Neuronal stem cell (in vitro differentiated cells): Measurements from ENCODE around the gene SYT5.

Experiments used
- DNase-seq: peaks from one replicate; pipeline ENCODE4 v3.0.0-alpha.2; 2013; ENCODE audit warnings: low spot score
- H2AFZ ChIP-seq: one replicate; pipeline ENCODE4 v1.6.1; 2013; ENCODE audit warnings: mild to moderate bottlenecking, low read length, inconsistent platforms
- H2AK5ac ChIP-seq: 2 replicates; pipeline ENCODE4 v1.6.1; 2013; ENCODE audit warnings: low read depth, mild to moderate bottlenecking, inconsistent platforms, low read length, moderate library complexity, mixed read lengths
- H2BK120ac ChIP-seq: 2 replicates; pipeline ENCODE4 v1.6.1; 2013; ENCODE audit warnings: low read depth, mild to moderate bottlenecking, inconsistent platforms, low read length, moderate library complexity, mixed read lengths
- H2BK12ac ChIP-seq: one replicate; pipeline ENCODE4 v1.6.1; 2013; ENCODE audit warnings: low read length, inconsistent platforms
- H2BK15ac ChIP-seq: 2 replicates; pipeline ENCODE4 v1.6.1; 2013; ENCODE audit warnings: mild to moderate bottlenecking, low read length, inconsistent platforms, mixed read lengths
- H2BK5ac ChIP-seq: one replicate; pipeline ENCODE4 v1.6.1; 2013; ENCODE audit warnings: inconsistent platforms, mild to moderate bottlenecking, low read length, moderate library complexity
- H3K14ac ChIP-seq: one replicate; pipeline ENCODE4 v1.6.1; 2013; ENCODE audit warnings: low read length, inconsistent platforms
- H3K18ac ChIP-seq: 2 replicates; pipeline ENCODE4 v1.6.1; 2013; ENCODE audit warnings: low read length, inconsistent platforms
- H3K23ac ChIP-seq: 2 replicates; pipeline ENCODE4 v1.6.1; 2013; ENCODE audit warnings: low read depth, mild to moderate bottlenecking, mixed read lengths, low read length, inconsistent platforms; ENCODE audit not compliant: poor library complexity
- H3K27ac ChIP-seq: replicated peaks from 3 replicates; pipeline ENCODE4 v1.5.1; 2013; ENCODE audit warnings: low read length, inconsistent platforms
- H3K27me3 ChIP-seq, 3 experiments: 2 replicates each; pipeline ENCODE4 v1.6.1; 2013; ENCODE audit warnings: low read length in 3 of 3, mild to moderate bottlenecking in 2 of 3, inconsistent platforms in 1 of 3, low read depth in 1 of 3, mixed read lengths in 1 of 3, moderate library complexity in 1 of 3; ENCODE audit not compliant: control insufficient read depth in 3 of 3, insufficient read depth in 3 of 3
- H3K36me3 ChIP-seq, 2 donors: replicated peaks in 1 of 2; 2 replicates each; pipeline ENCODE4 v1.6.1; 2013; ENCODE audit warnings: low read length in 2 of 2; ENCODE audit not compliant: control insufficient read depth in 2 of 2, insufficient read depth in 2 of 2
- H3K4ac ChIP-seq: 2 replicates; pipeline ENCODE4 v1.6.1; 2013; ENCODE audit warnings: inconsistent platforms, mild to moderate bottlenecking, low read length, moderate library complexity
- H3K4me1 ChIP-seq, 2 donors: 1 replicate in 1 of 2; 2 replicates in 1 of 2; pipeline ENCODE4 v1.6.1; 2013; ENCODE audit warnings: low read length in 2 of 2, low read depth in 1 of 2; ENCODE audit not compliant: control insufficient read depth in 2 of 2, insufficient read depth in 1 of 2
- H3K4me2 ChIP-seq: one replicate; pipeline ENCODE4 v1.6.1; 2013; ENCODE audit warnings: mild to moderate bottlenecking, low read length, inconsistent platforms; ENCODE audit not compliant: insufficient read depth, poor library complexity, severe bottlenecking
- H3K4me3 ChIP-seq, 2 donors: 2 replicates each; pipeline ENCODE4 v1.5.1; 2013; ENCODE audit warnings: low read length in 2 of 2, mild to moderate bottlenecking in 2 of 2, inconsistent platforms in 1 of 2, moderate library complexity in 1 of 2
- H3K79me1 ChIP-seq: one replicate; pipeline ENCODE4 v1.6.1; 2013; ENCODE audit warnings: low read depth, mild to moderate bottlenecking, inconsistent platforms, low read length, moderate library complexity
- H3K9ac ChIP-seq: one replicate; pipeline ENCODE4 v1.6.1; 2013; ENCODE audit warnings: mild to moderate bottlenecking, low read depth, low read length, inconsistent platforms; ENCODE audit not compliant: poor library complexity
- H3K9me3 ChIP-seq, 2 donors: replicated peaks in 1 of 2; 2 replicates each; pipeline versions ENCODE3 to v1.6.1; 2013; ENCODE audit warnings: low read length in 2 of 2, mild to moderate bottlenecking in 2 of 2, inconsistent platforms in 1 of 2, low read depth in 1 of 2, mixed read lengths in 1 of 2, moderate library complexity in 1 of 2; ENCODE audit not compliant: control insufficient read depth in 2 of 2, insufficient read depth in 1 of 2
- H4K8ac ChIP-seq: one replicate; pipeline ENCODE4 v1.6.1; 2013; ENCODE audit warnings: low read depth, mild to moderate bottlenecking, inconsistent platforms, low read length, moderate library complexity
- H4K91ac ChIP-seq: one replicate; pipeline ENCODE4 v1.6.1; 2013; ENCODE audit warnings: low read length, low read depth, mild to moderate bottlenecking, inconsistent platforms; ENCODE audit not compliant: poor library complexity
- WGBS, 2 donors: extraction: QIAGEN DNeasy Blood & Tissue Kit; methylation state at CpG; one replicate each; pipeline ENCODE4 v1.1.7; 2013; ENCODE audit warnings: missing lambda C conversion rate in 2 of 2, mixed read lengths in 1 of 2; ENCODE audit not compliant: insufficient read length in 2 of 2, insufficient replicate concordance in 1 of 2; ENCODE audit errors: extremely low coverage in 2 of 2; 5-methylcytosine and 5-hydroxymethylcytosine counted together

SYT5 gene

DNA sequence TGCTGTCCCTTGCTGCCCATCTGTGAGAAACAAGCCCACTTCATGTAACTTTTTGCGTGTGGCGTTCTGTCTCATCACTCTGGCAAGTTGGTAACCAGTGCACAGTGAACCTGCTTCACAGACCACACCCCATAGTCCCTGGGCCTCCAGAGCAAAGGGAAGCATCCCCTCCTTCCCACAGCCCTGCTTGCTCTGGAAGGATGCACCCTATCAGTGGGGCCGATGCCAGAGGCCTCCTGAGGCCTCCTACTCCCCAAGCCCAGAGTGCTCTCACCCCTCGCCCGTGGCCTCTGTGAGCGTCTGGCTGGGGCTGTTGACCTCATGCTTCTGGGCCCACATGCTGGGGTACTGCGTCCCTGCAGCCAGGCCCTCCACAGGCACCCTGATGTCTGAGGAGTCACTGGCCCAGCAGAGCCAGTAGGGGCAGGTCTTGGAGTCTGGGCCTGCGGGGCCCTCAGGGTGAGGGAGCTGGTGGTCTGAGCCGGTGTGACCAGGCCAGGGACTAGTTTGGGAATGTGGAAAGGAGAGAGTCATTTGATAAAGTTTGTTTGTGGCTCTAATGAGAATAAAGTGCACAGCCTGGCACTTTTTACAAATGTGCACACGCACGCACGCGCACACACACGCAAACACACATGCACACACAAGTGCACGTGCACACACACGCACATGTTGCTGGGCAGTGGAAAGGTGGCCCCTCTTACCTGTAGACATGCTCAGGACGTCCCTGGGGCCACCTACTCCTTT is 43.4 kb upstream of the SYT5 start:
- peak overlapping the region; percentile 53 for H2BK5ac ChIP-seq
- no peak overlapping the region for H3K4me2 ChIP-seq
- H3K14ac ChIP-seq = peak overlapping the region; percentile 56
- H4K91ac ChIP-seq = no peak overlapping the region
- peak overlapping the region; percentile 75 for H2AK5ac ChIP-seq
- peaks cover 4% of the 10 kb centered on the region for H3K79me1 ChIP-seq
- peak overlapping the region; percentile 48 for H3K18ac ChIP-seq
- H4K8ac ChIP-seq = no peak overlapping the region
- H3K4me1 ChIP-seq = peaks cover 0 to 2% of the 10 kb centered on the region in 2 donors
- WGBS, 2 donors = no CpG with 5 or more reads among the region's 17 CpGs
- H3K9me3 ChIP-seq = peaks cover 6 to 7% of the 10 kb centered on the region in 2 donors
- peaks cover 12 to 32% of the 10 kb centered on the region in 2 donors for H3K36me3 ChIP-seq
- H2BK120ac ChIP-seq = no peak overlapping the region
- peak overlapping the region; percentile 66 for H3K4ac ChIP-seq
- no peak overlapping the region for H2BK15ac ChIP-seq
- H3K27me3 ChIP-seq = no peaks in the 10 kb centered on the region
- peak overlapping the region; percentile 12 for H3K23ac ChIP-seq
- peak overlapping the region; percentile 70 for H3K9ac ChIP-seq
- H3K27ac ChIP-seq = no peak overlapping the region
- no peak overlapping the region for H2BK12ac ChIP-seq
- peak overlapping the region in 1 of 2 donors; percentile 9 for H3K4me3 ChIP-seq
- H2AFZ ChIP-seq = no peak overlapping the region
- no peak for DNase-seq

DNA sequence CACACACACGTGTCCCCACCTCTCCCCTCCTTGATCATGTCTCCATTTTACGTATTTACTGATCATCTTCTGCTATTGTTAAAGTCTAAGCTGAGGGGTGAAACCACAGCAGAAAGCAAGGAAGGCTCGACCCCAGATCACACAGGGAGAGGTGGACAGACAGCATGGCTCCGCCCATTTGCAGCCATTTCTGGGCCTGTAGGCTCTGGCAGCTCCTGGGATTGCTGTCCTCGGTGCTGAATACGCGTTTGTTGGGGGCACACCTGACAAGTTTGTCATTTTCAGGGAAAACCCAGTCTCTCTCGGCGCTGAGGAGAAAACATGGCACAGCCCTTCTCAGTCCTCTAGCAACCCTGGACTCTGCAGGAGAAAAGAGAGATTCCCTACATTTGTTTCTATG is 40.4 kb upstream of the SYT5 start:
- H2AFZ ChIP-seq = no peak overlapping the region
- H3K9me3 ChIP-seq = peaks cover 6 to 7% of the 10 kb centered on the region in 2 donors
- H3K4me1 ChIP-seq = peaks cover 4 to 6% of the 10 kb centered on the region in 2 donors
- H3K4ac ChIP-seq = no peak overlapping the region
- H2BK5ac ChIP-seq = no peak overlapping the region
- H2BK12ac ChIP-seq = no peak overlapping the region
- WGBS, 2 donors = no CpG with 5 or more reads among the region's 9 CpGs
- no peak overlapping the region for H3K23ac ChIP-seq
- no peak overlapping the region for H3K18ac ChIP-seq
- peaks cover 2% of the 10 kb centered on the region for H3K79me1 ChIP-seq
- H3K9ac ChIP-seq = no peak overlapping the region
- no peak overlapping the region for H2BK15ac ChIP-seq
- H3K4me2 ChIP-seq = no peak overlapping the region
- no peak overlapping the region for H2BK120ac ChIP-seq
- DNase-seq = no peak
- no peaks in the 10 kb centered on the region for H3K27me3 ChIP-seq
- no peak overlapping the region for H4K91ac ChIP-seq
- no peak overlapping the region for H3K27ac ChIP-seq
- H2AK5ac ChIP-seq = no peak overlapping the region
- H3K4me3 ChIP-seq = no peak overlapping the region
- H3K14ac ChIP-seq = no peak overlapping the region
- H3K36me3 ChIP-seq = peaks cover 2 to 6% of the 10 kb centered on the region in 2 donors
- no peak overlapping the region for H4K8ac ChIP-seq

DNA sequence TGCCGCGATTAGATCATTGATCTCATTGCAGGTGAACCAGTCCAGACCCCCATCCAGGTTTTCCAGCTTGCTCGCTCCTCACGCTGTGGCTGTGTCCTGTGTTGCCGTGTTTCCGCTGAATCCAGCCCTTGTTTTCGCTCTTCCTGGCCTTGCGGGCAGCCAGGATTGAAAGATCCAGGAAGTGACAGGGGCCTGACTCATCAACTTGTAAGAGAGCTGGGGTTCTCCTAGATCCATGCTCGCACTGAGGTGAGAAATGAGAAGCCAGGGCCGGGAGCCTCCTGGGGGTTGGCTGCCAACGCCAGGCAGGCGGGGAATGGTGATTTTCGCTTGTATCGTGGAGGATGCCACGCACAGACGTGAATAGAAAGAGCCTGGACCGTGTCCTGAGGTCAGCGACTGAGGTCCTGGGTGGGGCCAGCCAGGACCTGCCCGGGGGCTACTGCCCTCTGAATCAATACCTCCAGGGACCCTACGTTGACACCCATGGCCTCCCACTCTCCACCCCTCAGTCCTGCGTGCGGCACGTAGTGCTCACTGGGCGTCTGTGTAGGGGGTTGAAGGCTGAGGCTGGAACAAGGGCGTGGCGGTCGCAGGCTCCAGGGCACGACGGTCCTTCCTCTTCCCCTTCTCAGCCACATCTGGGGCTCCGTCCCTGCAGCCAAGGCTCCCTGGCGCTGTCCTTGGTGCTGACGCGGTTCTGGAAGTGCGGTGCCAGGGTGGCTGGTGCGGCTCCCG is 36.5 kb upstream of the SYT5 start:
- H2BK15ac ChIP-seq = no peak overlapping the region
- peak overlapping the region; percentile 56 for H3K4me2 ChIP-seq
- peaks cover 12 to 13% of the 10 kb centered on the region in 2 donors for H3K9me3 ChIP-seq
- no peak overlapping the region for H4K8ac ChIP-seq
- no peaks in the 10 kb centered on the region for H3K36me3 ChIP-seq
- H2AFZ ChIP-seq = peak overlapping the region; percentile 78
- peak; percentile 81 for DNase-seq
- no peak overlapping the region for H3K9ac ChIP-seq
- H3K23ac ChIP-seq = no peak overlapping the region
- no CpG with 5 or more reads among the region's 36 CpGs for WGBS, 2 donors
- H3K27me3 ChIP-seq = no peaks in the 10 kb centered on the region
- no peak overlapping the region for H3K14ac ChIP-seq
- H2BK5ac ChIP-seq = no peak overlapping the region
- H4K91ac ChIP-seq = no peak overlapping the region
- H2BK12ac ChIP-seq = no peak overlapping the region
- H3K18ac ChIP-seq = no peak overlapping the region
- H3K4me1 ChIP-seq = peaks cover 3 to 4% of the 10 kb centered on the region in 2 donors
- no peaks in the 10 kb centered on the region for H3K79me1 ChIP-seq
- peak overlapping the region; percentile 60 to 74 for H3K4me3 ChIP-seq
- H3K27ac ChIP-seq = no peak overlapping the region
- H3K4ac ChIP-seq = no peak overlapping the region
- no peak overlapping the region for H2AK5ac ChIP-seq
- H2BK120ac ChIP-seq = no peak overlapping the region

DNA sequence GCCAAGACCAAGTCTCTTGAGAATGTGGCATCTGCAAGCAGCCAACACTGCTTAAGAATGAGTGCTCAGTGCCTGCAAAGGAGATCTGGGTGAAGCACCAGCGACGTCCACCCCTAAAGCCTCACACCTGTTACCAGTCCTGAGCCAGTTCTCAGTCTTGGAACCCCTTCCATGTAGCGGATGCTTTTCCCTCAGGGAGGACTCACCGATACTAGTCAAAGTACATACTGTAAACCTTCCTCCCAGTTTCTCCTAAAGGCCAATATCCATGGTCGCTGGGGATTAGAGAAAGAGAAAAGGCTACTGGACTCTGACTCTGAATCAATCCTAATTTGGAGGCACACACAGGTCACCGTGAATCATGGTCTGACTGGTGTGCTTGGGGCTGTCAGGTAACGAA is 33.5 kb upstream of the SYT5 start:
- no peak overlapping the region for H4K91ac ChIP-seq
- no peak overlapping the region for H3K4ac ChIP-seq
- H3K9ac ChIP-seq = no peak overlapping the region
- H3K27me3 ChIP-seq = no peaks in the 10 kb centered on the region
- H2BK5ac ChIP-seq = no peak overlapping the region
- H2BK120ac ChIP-seq = no peak overlapping the region
- H2AFZ ChIP-seq = no peak overlapping the region
- no peaks in the 10 kb centered on the region for H3K79me1 ChIP-seq
- H3K14ac ChIP-seq = no peak overlapping the region
- no peak overlapping the region for H4K8ac ChIP-seq
- H3K23ac ChIP-seq = no peak overlapping the region
- no peak overlapping the region for H2AK5ac ChIP-seq
- no peaks in the 10 kb centered on the region for H3K36me3 ChIP-seq
- H3K4me3 ChIP-seq = no peak overlapping the region
- no peak overlapping the region for H3K4me2 ChIP-seq
- no peak overlapping the region for H3K18ac ChIP-seq
- peaks cover 3 to 16% of the 10 kb centered on the region in 2 donors for H3K4me1 ChIP-seq
- no peak overlapping the region for H3K27ac ChIP-seq
- peaks cover 5 to 8% of the 10 kb centered on the region in 2 donors for H3K9me3 ChIP-seq
- no CpG with 5 or more reads among the region's 7 CpGs for WGBS, 2 donors
- no peak overlapping the region for H2BK12ac ChIP-seq
- H2BK15ac ChIP-seq = no peak overlapping the region
- DNase-seq = no peak
